Ammon's horn (tissue), 1 donor: ENCODE data around the gene KRT81.
"Not testable (repeated sequence)": the region's sequence is repeated elsewhere in the genome, so short reads cannot be mapped to it uniquely, and the experiment has no call there.

Experiments used
- DNase-seq: peaks from one replicate; pipeline ENCODE4 v3.0.0-alpha.2; 2016; ENCODE audit warnings: low spot score

The KRT81 gene

DNA sequence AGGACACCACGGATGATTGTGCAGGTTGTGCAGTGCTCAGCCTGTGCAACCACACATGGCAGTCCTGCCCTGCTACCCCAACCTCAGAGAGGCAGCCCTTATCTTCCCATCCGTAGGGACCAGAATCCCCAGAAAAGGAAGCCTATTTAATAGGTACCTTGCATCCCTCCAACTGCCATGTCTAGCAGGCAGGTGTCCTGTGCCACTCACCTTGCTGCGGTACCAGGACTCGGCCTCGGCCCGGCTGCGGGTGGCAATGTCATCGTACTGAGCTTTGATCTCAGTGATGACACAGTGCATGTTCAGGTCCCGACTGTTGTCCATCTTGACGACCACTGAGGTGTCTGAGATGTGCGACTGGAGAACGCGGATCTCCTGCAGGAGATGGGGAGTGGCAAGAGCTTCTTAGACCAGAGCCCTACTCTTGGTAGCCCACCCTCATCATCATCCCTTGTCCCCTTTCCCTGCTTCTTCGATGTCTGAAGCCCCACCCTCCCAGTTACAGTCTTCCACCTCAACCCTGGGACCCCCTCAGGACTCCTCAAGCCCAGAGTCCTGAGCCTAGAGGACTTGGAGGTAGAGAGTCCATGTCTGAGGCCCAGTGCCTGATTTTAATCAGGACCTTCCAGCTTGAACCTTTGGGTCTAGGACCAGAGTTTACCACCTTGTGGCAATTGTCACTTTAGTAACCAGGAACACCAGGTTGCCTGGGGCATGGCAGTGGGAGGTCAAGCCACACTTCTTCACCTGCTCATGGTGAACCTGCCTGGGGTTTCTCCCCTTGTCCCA lies 37.7 kb downstream of the KRT81 start:
- DNase-seq: no peak

DNA sequence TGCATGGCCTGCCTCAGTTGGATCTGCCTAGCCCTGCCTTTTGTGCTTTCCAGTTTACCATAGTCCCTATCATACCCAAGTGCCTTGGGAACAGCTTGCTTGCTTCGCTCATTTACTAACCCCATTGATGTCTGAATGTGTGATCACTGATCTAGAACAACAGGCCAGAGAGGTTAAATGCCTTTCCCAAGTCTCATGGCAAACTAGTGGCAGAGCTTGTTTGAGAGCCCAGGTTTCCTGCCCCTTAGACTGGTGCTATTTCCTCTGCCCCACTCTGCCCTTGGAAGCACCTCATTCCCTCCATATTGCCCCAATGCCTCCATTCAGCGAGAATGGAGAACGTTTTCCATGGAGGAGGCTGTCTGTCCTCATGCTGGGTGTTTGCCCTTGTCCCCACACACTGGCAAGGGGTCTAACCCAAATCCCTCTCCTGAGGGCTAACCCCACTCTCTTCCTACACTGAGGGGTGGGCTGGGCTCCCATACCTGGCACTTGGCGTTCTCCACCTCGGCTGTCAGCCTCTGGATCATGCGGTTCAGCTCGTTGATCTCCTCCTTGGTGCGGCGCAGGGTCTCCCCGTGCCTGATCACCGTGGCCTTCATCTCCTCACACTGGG lies 38.5 kb downstream of the KRT81 start:
- DNase-seq: no peak

DNA sequence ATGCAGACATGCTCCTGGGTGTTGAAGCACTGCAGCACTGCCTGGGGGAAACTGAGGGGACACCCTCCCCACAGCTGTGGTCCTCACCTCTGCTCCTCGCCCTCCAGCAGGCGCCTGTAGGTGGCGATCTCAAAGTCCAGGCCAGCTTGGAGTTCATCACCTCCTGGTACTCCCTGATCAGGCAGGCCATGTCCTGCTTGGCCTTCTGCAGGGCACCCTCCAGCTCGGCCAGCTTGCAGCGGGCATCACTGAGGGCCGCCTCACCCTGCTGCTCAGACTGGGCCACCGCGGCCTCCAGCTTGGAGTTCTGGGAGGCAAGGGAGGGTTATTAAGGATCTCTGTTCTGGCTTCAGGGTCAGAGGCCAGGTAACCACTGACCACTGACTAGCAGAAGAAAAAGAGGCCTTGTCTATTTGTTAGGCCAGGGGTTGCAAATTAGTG lies 39.1 kb downstream of the KRT81 start:
- DNase-seq: not testable (repeated sequence)

DNA sequence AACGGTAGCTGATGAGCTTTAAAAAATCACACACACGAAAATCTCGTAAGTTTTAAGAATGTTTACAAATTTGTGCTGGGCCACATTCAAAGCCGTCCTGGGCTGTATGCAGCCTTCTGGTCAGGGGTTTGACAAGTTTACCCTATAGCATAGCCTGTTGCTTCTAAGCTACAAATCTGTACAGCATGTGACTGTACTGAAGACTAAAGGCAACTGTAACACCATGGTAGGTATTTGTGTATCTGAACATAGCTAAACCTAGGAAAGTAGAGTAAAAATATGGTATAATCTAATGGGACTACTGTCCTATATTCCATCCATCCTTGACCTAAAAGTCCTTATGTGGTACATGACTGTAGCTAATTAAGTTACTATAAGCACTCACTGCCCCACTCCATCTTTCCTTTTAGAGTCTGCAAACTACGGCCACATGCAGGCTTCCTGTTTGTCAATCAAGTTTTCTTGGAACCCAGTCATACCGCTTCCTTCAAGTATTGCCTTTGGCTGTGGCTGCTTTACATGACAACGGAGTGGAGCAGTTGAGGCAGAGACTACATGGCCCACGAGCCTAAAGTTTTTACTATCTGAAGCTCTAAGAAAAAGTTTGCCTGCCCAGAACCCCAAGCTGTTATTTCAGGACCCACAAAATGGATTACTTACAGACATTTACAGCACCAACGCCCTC lies 39.8 kb downstream of the KRT81 start:
- DNase-seq: no peak

DNA sequence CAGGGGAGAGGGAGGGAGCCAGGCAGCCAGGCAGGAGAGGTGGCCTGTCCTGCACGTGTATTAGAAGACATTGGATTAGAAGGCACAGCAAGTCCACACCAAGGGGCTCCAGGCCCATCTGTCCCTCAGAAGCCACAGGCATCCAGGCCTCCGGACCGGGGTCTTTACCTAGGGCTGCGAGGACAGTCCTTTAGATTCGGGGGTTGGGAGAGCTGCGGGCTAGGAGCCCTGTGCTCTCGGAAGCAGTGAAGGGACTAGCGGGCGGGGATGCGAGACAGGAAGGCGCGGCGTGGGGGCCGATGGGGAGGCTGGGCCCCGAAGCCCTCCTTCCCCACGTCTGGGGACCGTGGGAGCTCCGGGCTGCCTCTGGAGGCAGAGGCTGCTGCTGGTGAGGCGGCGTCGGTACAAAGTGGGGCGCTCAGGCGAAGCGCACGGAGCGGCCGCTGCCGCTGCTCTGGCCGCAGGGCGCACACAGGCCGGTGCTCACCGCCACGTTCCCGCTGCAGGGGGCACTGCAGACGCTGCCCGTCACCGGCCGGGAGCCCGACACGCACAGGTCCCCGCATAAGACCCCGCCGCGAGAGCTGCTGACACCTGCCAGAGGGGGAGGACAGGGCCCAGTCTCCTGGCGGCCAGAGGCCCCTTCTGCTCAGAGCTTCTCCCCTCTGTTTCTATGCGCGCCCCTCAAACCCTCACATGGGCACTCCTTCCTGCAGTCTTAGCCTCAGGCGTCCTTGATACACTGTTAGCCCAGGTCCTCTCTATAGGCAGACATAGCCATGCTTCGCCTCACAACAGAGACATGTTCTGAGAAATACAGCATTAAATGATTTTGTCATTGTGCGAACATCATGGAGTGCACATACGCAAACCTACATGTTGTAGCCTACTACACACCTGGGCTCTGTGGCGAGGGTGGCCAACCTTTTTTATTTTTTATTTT lies 41.0 kb downstream of the KRT81 start:
- DNase-seq: no peak

DNA sequence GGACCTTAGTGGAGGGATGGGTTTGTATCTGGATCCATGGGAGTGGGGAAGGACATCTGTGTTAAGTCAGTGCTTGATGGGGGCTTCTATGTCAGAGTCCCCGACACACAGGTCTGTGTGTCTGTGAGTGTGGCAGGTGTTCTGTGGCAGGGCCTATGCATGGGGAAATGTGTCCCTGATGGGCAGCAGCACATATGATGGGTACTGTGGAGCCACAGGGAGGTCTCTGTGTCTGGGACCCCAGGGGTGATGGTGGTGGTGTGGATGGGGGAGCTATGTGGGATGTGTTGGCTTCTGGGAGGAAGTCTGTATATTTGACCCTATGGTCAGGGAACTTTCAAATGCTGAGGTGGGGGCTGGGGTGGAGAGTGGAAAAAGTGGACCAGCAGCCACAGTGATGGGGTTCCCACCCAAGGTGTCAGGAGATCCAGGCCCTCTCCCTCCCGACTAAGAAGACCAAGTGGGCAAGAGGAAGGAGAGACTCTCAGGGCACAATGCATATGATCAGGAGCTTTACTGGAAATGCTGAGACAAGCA lies 41.8 kb downstream of the KRT81 start:
- no peak for DNase-seq

DNA sequence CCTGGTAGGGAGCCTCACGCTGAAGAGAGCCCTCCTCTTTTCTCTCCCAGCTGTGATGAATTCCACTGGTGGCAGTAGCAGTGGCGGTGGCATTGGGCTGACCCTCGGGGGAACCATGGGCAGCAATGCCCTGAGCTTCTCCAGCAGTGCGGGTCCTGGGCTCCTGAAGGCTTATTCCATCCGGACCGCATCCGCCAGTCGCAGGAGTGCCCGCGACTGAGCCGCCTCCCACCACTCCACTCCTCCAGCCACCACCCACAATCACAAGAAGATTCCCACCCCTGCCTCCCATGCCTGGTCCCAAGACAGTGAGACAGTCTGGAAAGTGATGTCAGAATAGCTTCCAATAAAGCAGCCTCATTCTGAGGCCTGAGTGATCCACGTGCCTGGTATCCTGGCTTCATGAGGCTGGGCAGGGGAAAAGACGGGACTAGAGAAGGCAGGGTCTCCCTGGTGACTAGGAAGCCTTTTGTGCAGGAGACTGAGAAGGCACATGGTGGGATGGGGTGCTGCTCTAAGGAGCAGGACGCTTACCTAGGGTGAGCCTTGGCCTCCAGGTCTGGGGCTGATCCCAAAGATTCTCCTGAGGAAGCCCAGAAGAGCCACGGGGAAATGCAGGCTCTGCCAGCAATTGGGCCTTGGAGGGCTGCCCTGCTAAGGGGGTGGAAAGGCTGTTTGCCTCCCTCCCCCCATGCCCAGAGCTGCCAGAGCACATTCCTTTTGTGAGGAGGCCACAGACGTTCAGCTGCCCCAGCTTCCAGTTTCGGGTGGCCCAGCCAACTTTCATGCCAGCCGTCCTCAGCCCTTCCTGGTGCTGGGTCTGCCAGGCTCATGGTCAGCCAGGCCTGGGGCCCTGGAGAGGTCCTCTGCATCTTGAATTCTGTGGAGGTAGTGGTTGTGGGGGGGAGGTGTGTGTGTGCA lies 42.5 kb downstream of the KRT81 start:
- DNase-seq: peak; percentile 76

DNA sequence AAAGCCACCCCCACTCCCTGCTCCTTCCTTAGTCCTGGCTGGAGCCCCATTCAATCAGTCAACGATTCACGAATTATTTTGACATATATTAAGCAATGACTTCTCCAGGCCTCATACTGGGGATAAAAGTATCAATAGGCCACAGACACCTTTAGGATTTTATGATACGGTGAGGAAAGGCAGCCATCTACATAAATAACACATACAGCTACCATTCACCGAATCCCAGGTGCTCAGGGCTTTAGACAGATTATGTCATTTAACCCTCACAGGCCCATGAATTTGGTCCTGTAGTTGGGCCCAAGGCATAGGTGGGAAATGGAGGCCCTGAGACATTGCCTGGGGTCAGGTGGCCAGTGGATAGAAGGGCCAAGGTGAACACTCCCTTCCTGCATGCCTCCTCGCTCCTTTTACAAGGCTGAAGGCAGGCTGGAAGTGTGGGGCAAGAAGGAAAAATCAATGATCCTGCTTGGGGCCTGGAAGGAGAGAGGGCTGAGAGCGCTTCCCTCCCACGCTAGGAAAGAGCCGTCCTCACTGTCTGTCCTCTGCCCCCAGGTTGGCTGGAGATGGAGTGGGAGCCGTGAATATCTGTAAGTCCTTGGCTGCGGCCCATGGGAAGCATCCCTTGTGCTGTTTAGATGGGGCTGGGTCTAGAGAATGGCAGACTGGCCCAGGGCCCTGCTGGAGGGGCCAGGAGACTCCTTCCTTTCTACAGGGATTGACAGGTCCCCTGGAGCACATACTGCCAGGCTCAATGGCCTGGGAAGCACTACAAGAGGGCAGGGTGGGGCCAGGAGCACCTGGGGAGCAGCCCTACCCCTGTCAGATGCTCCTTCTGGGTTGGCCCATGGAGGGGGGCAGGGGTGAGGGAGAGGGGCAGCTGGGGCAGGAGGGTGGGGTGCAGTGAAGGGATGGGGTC lies 43.5 kb downstream of the KRT81 start:
- DNase-seq: no peak

DNA sequence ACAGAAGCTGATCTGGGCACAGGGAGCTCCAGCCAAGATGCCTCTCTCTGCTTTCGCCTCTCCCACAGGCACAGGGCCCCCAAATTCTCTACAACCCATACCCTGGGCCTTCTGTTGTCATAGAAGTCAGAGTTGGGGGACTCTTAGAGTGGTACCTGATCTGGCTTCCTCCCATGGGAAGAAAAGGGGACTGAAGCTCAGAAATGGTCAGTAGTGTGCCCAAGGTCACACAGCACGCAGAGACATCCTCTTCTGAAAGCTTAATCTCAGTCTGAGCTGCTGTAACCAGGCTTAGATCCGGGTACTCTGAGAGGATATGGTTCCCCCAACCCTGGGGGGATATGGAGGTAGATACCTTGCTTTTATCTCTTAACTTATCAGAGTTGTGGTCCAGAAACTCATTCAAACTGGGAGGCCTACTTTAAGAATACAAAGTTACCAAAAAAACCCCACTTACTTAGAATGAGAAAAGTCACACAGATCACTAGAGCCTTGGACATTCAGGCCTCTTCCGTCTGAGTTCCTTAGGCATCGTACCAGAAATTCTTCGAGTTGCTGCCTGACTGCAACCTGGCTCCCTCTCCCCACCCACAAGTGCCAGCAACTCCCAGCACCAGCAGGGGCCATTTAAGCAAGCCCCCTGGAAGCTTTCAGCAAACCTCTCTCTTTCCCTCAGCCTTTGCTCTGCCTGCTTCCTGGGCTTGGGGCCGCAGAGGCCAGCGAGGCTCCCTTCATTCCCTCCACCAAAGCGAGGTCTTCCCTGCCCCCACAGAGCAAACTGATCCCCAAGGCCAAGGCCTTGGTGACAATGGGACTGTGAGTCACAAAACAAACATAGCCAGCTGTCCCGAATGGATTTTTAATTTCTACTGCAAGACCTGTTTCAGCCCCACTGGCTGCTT lies 44.4 kb downstream of the KRT81 start:
- DNase-seq: no peak

DNA sequence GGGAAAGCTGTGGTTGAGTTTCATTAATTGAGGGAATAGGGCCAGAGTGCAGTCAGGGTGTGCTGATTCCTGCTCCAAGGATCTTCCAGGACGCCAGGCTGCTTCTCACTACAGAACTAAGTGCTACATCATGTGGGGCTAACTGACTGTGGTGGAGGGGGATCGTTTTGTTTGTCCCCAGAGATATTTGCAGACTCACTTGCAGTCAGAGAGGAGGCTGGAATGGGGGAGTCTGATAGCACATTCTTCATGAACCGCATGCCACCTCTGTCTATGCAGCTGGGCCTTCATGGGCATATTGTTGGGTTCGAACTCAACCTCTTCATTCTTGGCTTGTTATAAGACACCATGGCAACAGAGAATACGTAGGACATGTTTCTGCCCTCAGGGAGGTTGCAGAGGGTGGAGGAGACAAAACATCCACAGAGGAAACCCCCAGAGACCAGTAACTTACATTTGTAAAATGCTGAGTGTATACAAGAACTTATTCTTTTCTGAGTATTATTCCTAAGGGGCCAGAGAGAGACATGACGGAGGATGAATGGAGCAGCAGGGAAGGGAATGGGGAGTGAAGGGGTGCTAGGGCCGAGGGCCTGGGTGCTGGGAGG lies 45.3 kb downstream of the KRT81 start:
- no peak for DNase-seq

DNA sequence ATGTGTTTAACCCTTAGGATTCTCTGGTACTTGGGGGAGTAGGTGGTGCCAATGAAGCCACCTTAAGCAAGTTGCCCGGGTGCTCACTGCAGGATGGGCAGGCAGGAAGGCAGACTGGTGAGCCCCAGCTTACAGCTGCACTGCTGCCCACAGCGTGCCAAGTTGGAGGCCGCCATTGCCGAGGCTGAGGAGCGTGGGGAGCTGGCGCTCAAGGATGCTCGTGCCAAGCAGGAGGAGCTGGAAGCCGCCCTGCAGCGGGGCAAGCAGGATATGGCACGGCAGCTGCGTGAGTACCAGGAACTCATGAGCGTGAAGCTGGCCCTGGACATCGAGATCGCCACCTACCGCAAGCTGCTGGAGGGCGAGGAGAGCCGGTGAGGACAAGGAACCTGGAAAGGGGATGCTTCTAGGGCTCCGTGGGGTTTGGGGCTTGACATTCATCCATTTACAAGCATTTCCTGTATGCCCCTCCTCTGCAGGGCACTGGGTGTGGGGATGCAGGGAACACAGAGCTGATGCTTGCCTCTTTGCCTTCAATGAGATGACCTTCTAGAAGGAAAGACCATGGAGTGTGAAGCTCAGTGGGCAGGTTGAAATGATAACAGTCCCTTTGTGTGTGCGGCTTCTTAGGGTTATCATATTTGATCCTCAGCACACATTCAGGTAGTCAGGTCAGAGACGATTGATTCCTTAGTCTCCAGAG lies 45.9 kb downstream of the KRT81 start:
- DNase-seq: no peak

DNA sequence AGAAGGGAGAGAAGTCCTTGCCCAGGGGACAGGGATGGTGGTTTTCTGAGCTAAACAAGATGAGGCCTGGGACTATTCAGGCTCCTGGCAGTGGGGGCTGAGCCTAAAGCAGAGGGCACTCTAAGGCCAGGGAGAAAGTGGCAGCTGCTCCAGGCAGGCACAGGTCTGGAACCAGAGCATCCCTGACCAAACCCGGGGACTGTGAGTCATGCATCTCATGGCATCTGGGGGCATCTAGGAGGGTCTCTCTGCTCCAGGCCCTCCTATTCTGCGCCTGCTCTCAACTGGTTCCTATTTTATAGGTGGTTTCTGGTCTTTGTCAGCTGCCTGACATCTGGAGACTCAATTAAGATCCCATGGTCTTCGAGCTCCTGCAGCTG lies 46.7 kb downstream of the KRT81 start:
- no peak for DNase-seq

DNA sequence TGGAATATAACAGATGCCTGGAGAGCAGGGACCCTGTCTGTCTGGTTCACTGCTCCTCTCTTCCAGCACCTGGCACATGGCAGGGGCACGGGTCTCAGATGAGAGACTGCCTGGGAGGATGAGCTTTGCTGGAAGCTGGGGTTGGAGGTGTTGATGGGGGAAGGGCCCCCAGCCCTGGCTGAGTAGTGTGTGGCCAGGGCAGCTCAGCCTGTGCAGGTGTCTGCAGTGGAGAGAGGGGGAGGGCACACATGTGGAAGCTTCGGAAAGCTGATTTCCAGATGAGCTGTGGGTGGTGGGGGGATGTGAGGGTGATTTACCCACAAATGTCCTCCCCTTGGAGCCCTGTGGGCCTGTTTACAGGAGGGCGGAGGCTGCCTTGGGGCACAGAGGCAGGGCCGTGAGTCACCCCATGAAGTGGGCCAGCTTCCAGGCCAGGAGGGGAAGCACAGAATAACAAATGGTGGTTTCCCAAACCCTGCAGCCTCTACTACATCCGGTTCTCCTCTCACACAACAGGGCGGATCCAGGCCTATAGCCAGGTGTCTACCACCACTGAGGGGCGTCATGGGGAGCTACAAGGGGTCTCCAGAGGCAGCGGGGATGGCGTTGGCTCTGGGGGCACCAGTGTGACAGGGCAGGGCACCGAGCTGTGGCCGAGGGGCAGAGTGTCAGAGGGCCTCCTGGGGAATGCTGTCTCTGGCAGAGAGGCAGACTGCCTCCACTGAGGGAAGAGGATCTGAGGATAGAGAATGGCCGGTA lies 47.3 kb downstream of the KRT81 start:
- DNase-seq: peak; percentile 31

DNA sequence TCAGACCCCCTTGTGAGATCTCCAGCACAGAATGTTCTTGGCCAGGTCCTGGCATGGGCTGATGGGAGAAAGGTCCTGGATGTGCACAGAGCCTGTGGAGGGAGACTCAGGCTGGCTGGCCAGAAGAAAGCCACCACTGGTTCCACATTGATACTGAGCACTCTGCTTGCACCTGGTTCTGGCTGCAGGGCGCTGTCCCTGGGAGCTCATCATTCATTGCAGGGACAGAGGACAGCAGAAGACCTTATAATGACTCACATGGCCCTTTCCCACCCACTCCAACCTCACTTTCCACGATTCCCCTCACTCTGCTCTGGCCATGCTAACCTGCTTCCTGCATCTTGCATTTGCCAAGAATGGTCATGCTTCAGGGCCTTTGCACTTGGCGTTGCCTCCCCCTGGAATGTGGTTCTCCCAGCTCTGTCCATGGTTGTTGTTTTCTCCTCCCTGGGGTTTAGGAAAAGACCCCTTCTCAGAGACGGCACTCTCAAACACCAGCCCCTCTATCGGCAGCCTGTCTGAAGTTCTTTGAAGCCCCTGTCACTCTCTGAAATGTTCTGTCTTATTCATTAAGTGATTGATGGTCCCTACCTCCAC lies 48.0 kb downstream of the KRT81 start:
- no peak for DNase-seq

DNA sequence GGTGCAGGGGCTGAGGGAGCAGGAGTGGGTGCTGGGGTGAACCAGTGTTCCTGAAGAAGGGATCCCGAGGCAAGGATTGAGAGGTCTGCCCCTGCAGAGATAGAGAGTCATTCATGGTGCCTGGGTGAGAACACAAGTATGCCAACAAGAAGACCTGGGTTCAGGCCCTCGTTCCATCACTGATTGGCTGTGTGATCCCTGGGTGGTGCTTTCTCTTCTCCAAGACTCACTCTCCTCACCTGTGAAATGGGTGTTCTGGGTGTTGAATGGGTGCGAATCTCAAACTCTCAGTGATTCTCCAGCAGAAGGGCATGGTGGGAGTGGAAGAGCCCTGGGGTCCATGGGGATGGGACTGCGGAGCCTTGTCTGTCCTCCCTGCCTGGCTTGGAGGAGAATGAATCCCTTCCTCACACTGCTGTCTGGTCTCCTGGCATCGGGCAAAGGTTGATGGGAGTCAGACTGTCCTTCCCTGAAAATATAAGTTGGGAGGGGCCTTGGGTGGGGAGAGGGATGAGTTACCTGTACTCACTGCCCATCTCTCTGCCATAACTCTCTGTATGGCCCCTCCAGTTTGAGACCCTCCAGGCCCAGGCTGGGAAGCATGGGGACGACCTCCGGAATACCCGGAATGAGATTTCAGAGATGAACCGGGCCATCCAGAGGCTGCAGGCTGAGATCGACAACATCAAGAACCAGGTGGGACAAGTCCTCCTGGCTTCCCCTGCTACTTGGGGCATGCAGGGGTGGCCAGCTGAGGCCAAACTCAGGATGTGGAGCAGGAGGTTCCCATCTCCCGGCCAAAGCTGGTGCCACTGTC lies 48.7 kb downstream of the KRT81 start:
- DNase-seq: no peak
